Suppressor macrophage treated with lipopolysaccharide for 4 hours (primary cell): ENCODE data around the gene KCNQ5.
A peak's percentile ranks its signal among the peaks of the same experiment; 100 is the strongest.

ENCODE experiments used
- DNase-seq: peaks from one replicate; pipeline ENCODE4 v3.0.0-alpha.2; 2020

The KCNQ5 gene

DNA sequence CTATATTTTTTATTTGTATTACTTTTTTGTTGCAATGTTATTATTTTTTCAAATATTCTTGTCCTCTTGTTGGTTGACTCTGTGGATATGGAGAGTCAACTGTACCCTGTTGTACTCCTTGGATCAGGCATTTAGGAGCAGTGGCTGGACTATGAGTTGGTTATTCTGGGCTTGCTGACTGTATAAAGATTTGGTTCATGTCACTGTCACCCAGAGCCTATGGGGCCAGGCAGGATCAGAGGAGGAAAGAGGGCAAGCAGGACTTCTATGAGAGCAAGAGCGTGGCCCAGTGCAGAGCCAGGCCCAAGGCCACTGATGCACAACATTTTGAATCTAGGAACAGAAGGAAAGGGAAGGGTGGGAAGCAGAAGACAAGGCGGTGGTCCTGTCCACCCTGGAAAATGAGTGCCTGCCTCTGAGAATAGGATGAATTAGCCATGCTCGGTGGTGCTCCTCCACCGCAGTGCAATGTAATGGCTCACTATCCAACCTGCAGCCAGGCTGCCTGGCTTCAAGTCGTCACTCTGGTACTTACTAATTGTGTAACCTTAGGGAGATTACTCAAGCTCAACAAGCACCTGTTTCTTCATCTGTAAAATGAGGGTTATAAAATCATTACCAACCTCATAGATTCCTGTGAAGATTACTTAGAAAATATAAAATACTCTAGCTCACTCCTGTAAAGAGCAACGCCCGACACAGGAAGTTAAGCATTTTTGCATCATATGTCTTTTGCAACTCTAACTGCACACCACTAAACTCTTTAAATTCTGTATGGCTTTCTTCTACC is 192.1 kb downstream of the KCNQ5 start:
- DNase-seq = no peak

DNA sequence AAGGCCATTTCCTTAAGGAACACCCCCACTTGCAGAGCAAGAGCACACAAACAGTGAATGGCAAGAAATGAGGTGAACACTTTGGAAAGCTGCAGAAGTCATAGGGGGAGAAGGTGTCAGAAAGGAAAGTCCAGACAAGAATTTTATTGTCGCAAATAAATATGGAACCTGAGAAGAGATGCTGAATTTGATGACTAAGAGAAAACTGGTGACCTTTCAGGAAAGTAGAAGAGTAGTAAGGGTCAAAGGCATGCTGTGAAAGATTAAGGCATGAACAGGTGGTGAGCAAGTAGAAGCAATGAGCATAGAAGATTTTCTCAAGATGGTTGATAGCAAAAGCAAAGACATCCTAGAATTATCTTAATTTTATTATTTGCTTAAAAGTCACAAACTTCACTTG is 194.2 kb downstream of the KCNQ5 start:
- no peak for DNase-seq

DNA sequence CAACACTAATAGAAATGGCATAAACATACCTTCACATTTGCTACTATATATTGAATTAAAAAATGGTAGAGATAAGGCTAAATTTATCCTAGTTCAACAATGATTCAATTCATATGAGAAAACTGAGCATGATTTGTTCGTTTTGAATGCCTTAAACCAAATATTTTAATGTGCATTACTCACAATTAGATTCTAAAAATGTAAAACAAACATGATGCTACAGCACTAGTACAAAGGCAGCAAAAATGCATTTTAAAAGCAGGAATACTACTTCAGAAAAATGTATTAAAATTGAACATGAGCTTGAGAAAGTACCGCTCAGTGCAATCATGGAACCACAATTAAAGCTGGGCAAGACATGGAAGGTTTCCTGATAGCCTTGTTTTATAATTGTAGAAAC is 195.3 kb downstream of the KCNQ5 start:
- no peak for DNase-seq

DNA sequence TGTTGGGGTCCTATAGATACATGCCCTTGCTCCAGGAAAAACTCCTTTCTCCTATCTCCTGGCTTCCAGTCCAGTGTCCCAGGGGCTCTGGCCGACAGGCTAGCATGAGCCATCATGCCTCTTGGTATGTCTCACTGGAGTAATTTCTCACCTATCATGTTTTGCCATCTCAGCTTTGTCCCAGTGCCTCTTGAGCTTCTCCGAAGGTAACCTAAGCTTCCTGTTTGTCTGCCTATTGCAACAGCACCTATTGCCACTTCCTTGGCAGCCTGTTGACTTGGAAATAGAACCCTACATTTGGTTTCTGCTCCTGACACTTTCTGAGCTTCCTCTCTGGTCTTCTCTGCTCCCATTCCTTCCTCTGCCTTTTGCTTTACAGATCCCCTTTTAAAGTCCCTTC is 197.7 kb downstream of the KCNQ5 start:
- no peak for DNase-seq

DNA sequence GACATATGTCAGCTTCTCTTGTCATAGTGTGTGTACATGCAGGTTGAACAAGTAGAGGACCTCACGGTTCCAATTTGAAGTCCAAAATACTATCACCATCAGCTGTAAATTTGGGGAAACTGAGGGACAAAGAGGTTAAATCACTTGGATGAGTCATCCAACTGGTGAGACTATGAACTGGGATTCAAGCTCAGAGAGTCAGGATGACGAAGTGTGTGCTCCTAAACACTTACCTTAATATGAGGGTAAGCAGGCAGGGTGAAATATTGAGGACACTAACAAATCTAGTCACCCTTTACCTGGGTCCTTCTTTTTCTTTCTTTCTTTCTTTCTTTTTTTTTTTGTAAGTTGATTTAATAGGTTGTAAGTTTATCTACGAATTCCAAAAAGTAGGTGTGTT is 198.3 kb downstream of the KCNQ5 start:
- no peak for DNase-seq

DNA sequence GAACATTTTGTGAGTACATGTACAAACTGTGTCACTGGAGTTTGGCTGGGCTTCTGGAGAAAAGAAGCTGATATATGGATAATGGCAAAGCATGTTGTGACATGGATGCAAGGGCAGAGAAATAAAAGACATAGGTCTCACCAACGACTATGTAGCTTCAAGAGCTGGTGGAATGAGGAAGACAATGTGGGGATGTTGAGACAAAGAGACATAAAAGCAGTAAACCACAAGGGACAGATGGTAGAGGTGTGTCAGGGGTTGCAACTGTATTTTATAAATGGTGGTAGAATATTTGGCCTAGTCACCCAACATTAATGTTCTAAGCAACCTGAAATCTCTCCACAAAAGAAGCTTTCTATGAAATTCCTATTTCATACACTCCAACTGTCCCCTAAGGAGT is 199.0 kb downstream of the KCNQ5 start:
- DNase-seq = no peak

DNA sequence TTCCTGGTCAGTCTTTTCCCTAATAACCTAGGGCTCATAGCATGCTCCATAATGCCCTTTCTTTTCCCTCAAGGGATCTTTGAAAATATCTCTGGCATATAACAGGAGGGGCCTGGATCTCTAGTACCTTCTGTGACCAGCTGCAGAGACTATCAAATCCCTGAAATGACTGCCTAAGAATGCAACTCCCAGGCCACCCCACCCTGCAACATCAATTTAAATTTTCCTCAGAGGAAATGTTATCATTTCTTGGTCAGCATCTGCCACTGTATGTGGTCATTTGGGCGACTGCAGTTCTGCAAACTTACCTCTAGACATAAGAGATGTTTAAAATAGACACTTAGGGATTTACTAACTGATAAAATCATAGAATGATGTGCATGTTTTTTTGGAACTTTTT is 200.2 kb downstream of the KCNQ5 start:
- DNase-seq = no peak

DNA sequence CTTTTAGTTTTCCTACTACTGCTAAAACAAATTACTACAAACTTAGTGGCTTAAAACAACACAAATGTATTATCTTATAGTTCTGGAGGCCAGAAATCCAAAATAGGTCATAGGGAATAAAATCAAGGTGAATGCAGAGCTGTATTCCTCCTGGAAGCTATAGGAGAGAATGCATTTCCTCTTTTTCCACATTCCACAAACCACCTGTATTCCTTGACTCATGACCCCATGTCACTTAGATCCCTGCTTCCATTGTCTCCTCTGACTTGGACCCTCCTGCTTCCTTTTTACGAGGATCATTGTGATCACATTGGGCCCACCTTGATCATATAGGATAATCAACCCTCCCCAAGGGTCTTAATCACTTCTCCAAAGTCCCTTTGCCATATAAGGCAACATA is 200.8 kb downstream of the KCNQ5 start:
- DNase-seq = no peak

DNA sequence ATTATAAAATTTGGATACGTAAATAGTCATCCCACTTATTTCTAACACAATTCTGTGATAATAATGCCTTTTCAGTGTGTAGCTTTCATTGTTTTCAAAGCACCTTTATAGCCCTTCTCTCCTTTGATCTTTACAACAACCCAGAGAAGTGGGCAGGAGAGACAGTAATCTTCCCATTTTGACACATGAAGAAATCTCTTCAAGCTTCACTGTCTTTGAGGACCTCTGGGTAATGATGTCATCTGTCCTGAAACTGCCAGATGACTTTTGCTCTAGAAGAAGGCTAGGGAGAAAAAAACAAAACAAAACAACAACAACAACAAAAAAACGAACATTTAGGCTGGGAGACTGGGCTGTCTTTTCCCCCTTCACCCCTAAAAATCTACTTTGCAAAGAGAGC is 203.0 kb downstream of the KCNQ5 start:
- DNase-seq = peak; percentile 37

DNA sequence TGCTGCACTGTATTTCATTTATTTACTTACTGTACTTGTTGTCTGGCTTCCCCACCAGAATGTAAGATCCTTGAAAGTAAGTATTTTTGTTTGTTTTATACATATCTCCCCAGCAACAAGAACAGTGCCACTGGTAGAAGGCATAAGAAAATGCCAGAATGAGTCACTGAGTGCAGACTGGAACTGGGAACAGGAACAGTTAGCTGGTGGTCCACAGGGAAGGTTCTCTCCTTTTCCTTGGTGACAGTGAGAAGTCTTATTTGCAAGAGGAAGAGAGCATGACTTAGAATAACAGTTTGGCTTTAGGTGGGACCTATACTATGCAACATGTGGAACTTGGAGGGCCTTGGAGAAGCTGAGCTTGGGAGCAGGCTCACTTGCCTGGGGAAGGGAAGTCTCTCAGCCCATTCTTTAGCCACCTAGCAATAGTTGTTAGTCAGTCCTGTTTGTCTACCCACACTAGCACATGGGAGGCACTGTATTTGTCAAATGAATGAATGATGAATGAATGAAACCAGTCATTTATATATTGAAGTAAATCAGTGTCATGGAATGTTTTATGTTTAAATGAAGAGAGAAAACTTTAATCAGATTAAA is 203.5 kb downstream of the KCNQ5 start:
- DNase-seq = peak; percentile 39

DNA sequence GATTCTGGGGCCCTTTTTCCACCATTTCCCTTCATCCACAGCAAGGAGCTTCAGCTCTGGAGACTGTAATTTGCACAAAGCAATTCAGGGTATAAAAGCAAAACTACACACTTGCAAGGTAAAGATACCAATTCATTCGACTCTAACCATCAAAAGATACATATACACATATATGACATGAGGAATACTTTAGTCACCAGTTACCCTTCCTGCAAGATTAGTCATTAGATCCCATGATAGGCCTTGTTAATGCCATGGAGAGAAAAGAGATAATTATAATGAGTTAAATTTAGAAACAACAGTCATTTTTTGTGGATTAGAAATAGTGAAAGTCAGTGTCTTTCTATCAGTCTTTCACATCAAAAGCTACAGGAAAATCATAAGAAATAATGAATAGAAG is 204.2 kb downstream of the KCNQ5 start:
- peak; percentile 29 for DNase-seq

DNA sequence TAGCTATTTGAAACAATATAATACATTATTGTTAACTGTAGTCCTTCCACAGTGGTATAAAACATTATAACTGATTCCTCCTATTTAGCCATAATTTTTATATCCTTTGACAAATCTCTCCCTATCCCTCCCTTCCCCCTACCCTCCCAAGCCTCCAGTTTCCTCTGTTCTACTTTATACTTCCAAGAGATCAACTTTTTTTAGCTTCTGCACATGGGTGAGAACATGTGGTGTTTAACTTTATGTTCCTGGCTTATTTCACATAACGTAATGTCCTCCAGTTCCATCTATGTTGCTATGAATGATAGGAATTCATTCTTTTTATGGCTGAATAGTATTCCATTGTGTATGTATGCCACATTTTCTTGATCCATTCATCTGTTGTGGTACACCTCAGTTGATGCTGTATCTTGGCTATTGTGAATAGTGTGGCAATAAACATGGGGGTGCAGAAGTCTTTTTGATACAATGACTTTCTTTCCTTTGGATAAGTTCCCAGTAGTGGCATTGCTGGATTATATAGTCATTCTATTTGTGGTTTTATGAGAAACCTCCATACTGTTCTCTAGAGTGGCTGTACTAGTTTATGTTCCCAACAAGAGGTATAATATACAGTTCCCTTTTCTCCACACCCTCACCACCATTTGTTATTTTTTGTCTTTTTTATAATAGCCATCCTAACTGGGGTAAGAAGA is 205.0 kb downstream of the KCNQ5 start:
- DNase-seq = no peak

DNA sequence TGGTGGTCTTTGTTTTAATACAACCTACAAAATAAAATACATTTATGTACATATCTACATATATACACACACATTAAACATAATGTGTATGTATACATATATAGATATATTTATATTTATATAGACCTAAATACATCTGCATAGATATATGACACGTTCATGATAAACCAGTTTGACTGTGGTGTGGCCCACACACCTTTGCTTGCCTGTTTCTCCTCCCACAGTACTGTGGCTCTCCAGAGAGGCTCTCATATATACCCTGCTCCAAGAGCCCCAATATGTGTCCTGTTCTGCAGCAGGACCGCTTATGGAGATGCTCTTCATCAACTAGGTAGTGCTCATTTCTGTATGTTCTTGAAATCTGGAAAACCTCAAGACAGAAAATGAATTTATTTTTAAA is 207.0 kb downstream of the KCNQ5 start:
- DNase-seq = no peak

DNA sequence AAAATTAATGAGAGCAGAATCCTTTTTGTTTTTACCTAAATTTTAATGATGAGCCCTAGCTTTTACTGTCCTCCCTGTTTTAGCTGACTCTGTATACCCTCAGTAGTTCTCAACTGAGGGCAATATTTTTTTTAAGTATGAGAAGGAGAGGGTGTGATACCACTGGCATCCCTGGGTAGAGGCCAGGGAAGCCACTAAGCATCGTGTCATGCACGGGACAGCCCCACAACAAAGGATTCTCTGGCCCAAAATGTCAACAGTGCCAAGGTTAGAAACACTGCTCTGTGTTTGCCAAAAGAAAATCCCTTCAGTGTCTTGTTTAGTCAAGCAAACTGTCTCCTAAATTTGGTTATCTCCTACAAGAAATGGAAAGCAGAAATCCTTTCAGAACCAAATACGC is 210.4 kb downstream of the KCNQ5 start:
- DNase-seq = no peak

DNA sequence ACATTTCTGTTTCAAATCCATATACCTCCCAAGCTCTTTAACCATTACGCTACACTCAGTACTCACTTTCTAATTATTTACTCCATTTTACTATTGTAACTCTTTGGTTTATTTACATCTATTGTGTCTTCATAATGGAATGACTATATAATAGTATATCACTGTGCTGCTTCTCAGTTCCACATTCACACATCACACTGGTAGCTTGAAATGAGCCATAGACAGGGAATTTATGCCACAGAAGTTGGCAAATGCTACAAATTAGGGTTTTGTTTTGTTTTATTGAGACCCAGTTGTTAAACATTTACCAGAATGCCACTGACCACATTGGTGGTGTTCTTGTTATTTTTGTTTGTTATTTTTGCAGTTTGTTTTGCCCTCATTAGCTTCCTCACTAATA is 213.9 kb downstream of the KCNQ5 start:
- no peak for DNase-seq

DNA sequence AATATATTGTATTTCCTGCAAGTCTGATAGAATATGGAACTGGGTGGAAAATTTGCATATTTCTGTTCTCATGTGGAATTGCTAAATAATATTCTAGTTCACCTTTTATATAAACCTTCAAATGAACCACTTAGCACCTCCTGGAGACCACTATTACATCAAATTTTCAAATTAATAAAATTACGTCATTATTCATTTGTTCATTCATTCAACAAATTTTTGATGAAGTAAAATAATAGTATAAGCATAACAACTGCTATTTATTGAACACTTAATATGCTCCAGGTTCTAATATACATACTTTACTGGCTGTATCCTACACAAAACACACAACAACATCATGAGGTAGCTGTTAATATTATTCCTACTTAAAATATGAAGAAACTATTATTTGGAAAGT is 215.1 kb downstream of the KCNQ5 start:
- no peak for DNase-seq

DNA sequence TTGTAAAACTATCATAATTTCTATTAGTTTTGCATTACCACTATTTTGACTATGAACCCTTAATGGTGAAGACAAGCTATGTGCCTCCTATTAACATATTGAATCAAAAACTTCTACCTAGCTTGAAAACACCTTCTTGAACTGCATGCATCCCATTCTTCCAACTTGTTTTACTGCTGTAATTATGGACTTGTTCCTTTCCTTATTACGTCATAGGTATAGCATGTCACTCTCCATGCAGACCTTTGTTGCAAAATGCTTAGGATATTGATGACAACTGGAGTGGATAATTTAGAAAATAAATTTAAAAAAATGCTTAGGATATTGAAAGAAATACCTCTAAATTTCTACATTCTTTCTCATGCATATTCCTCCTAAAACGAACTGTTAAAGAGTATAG is 219.3 kb downstream of the KCNQ5 start:
- DNase-seq = no peak

DNA sequence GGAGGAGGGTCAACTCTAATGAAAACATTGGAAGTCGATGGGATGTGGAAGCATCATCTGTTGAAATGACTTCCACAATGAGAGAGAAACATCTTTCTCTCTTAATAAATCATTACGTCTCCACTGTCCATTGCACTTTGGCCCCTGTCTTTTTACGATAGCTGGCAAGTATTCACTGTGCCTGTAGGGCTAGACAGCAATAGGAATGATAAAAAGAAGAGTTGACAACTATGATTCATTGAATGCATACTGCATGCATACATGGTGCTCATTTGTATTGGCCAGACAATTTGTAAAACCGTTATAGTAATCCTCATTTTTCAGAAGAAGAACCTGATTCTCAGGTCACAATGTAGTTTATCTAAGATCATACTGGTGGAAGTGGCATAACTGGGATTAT is 220.3 kb downstream of the KCNQ5 start:
- no peak for DNase-seq

DNA sequence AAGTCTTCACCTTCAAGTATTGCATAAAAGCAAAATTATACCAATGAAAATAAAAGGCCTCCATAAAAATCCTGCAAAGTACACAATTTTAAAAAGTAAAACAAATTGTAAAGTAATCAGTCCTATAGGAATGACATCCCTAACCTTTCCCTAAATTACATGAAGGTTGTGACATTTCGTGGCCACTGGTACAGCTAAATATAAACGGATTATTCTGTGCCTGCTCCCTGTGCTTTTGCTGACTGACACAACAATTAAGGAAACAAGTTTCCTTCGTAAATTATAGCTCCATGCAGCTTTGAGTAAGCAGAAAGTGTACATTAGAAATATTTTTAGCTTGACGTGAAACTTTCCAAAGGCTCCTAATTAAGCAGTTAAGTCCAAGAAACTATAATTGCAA is 222.8 kb downstream of the KCNQ5 start:
- DNase-seq = no peak

DNA sequence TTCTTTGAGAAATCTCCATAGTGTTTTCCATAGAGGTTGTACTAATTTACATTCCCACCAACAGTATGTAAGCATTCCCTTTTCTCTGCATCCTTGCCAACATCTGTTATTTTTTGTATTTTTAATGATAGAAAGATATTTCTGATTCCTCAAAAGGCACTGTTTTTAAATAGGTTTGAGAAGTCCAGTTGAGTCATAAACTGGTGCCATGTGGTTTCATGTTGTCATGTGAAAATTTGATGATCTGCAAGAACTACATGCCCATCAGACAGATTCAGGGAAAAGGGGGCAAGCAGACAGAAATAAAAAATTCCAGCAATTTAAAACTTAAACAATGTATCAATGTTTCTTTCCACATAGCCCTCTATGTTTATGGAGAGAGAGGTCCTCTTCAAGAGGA is 227.5 kb downstream of the KCNQ5 start:
- DNase-seq = no peak

DNA sequence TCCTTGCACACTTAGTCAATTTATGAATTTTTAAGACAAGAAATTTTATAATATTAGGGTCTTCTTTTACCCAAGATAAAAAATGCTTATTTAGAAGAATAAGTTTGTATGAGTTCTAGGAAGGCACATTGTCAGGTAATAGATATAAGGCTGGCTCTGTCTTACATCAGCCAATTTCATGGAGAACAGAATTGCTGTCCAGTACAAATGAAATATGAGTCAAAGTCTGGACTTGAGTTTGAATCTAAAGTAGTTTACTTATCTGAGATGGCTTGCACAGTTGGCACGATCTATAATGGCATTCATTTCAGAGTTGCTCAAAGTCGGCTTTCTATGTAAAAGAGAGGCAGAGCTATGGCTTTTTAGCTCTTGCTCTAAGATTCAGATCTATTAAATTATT is 228.2 kb downstream of the KCNQ5 start:
- no peak for DNase-seq

DNA sequence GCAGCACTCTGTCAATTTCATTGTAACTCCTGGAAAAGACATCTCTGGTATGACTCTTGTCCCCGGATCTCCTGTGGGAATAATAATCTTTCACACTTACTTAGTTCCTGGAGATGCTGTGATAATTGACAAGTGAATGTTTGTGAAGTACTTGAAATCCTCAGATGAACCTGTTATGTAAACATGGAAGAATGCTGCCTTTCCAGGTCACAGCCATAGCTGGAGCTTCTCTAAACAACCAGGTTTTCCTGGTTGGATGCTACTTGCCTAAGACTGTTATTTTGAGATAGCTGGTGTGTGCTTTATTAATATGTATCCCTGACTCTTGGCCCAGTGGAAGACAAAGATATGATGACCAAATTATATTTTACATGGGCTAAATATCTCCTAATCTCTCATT is 228.6 kb downstream of the KCNQ5 start:
- DNase-seq = no peak

DNA sequence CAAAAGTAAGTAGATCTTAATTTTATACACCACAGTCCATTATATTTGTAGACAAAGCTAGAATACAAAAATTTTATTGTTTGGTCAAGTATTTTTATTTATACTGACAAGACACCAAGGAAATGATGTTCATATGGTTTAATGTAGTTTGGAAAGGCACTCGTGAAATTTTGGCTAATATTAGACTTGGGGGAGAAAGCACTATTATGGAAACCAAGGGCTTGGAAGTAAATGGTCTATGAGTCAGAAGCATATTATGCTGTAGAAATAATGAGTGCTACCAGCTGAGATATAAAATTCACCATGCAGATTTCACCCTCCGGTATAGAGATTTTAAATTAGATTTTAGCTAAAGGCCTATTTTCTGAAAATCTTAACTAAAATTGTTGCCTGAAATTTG is 233.6 kb downstream of the KCNQ5 start:
- DNase-seq = no peak

DNA sequence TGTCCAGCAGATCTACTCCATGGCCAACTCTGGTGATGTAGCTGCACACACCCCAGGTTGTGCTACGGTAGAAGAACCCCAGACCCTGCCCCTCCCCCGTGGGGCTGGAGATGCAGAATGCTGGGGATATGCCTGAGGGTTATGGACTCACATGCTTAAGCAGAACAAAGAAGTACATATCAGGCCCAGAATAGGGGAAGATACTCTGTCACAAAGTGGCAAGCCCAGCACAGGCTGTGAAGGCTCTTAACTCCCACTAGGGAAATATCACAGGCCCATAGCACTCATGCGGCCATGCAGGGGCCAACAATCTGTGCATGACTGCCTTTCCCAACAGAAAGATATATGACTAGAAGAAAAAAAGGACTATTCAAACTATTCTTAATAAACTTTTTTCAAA is 234.9 kb downstream of the KCNQ5 start:
- DNase-seq = no peak
